PC-9 (cell line): ENCODE results near the gene RAD23A.

Experiments
- CTCF ChIP-seq: fragments of 200-600 bp; sonication (generic); conservative IDR thresholded peaks from 2 replicates; pipeline ENCODE4 v1.6.1; 2017; ENCODE audit warnings: mixed run types, antibody characterized with exemption, mild to moderate bottlenecking, moderate library complexity
- EZH2 ChIP-seq: fragments of 200-600 bp; sonication (generic); IDR thresholded peaks from 2 replicates; pipeline ENCODE4 v1.8.0; 2017; ENCODE audit warnings: antibody characterized with exemption, low read depth

- TF ChIP-seq CTCF: no peak
- TF ChIP-seq EZH2: no peak
Measured at GRCh38 chr19:12970070-12970820, 24.6 kb downstream of the RAD23A start.
